Mesendoderm (in vitro differentiated cells): ENCODE data around the gene ZNF564. TPM values are rescaled to one million over a fixed set of nuclear protein-coding genes. Genes with fewer than 3 reads are reported as not detected.

ENCODE experiments used
- DNase-seq: peaks from one replicate; pipeline ENCODE4 v3.0.0; 2013
- H2AK5ac ChIP-seq: 2 replicates; pipeline ENCODE4 v1.6.1; 2013; ENCODE audit warnings: low read length, inconsistent platforms
- H2BK120ac ChIP-seq: 2 replicates; pipeline ENCODE4 v1.6.1; 2013; ENCODE audit warnings: low read depth, mild to moderate bottlenecking, low read length, moderate library complexity, mixed read lengths
- H2BK15ac ChIP-seq: replicated peaks from 2 replicates; pipeline ENCODE4 v1.6.1; 2013; ENCODE audit warnings: low read depth, mild to moderate bottlenecking, moderate library complexity
- H2BK5ac ChIP-seq: 2 replicates; pipeline ENCODE4 v1.6.1; 2013; ENCODE audit warnings: low read length, inconsistent platforms
- H3K18ac ChIP-seq: 2 replicates; pipeline ENCODE4 v1.6.1; 2013; ENCODE audit warnings: mild to moderate bottlenecking, low read length, mixed read lengths
- H3K23ac ChIP-seq: one replicate; pipeline ENCODE4 v1.6.1; 2013; ENCODE audit warnings: low read length
- H3K27ac ChIP-seq: 2 replicates; pipeline ENCODE4 v1.5.1; 2013; ENCODE audit warnings: low read depth, mild to moderate bottlenecking, inconsistent platforms, low read length, moderate library complexity
- H3K27me3 ChIP-seq: 2 replicates; pipeline ENCODE4 v1.6.1; 2013; ENCODE audit warnings: low read length, control low read depth, mild to moderate bottlenecking, inconsistent platforms; ENCODE audit not compliant: insufficient read depth, poor library complexity
- H3K36me3 ChIP-seq: 2 replicates; pipeline ENCODE4 v1.6.1; 2013; ENCODE audit warnings: low read length, inconsistent platforms; ENCODE audit not compliant: control insufficient read depth, insufficient read depth
- H3K4ac ChIP-seq: one replicate; pipeline ENCODE4 v1.6.1; 2013; ENCODE audit warnings: low read depth, mild to moderate bottlenecking, low read length, moderate library complexity
- H3K4me1 ChIP-seq: 2 replicates; pipeline ENCODE4 v1.6.1; 2013; ENCODE audit warnings: low read depth, low read length, inconsistent platforms; ENCODE audit not compliant: control insufficient read depth
- H3K4me2 ChIP-seq: 2 replicates; pipeline ENCODE4 v1.6.1; 2013; ENCODE audit warnings: low read length
- H3K4me3 ChIP-seq: 2 replicates; pipeline ENCODE4 v1.5.1; 2013; ENCODE audit warnings: mild to moderate bottlenecking, low read length
- H3K56ac ChIP-seq: one replicate; pipeline ENCODE4 v1.6.1; 2013; ENCODE audit warnings: low read length
- H3K79me1 ChIP-seq: 2 replicates; pipeline ENCODE4 v1.6.1; 2013; ENCODE audit warnings: low read length, inconsistent platforms
- H3K79me2 ChIP-seq: 2 replicates; pipeline ENCODE4 v1.6.1; 2013; ENCODE audit warnings: mild to moderate bottlenecking, low read length; ENCODE audit not compliant: control insufficient read depth, insufficient read depth
- H3K9ac ChIP-seq: 2 replicates; pipeline ENCODE4 v1.6.1; 2013; ENCODE audit warnings: low read length, inconsistent platforms
- H4K5ac ChIP-seq: one replicate; pipeline ENCODE4 v1.6.1; 2013; ENCODE audit warnings: low read length
- H4K8ac ChIP-seq: one replicate; pipeline ENCODE4 v1.6.1; 2013; ENCODE audit warnings: low read depth, mild to moderate bottlenecking, control low read depth, low read length, moderate library complexity
- WGBS: extraction: QIAGEN DNeasy Blood & Tissue Kit; methylation state at CpG from one replicate; pipeline ENCODE4 v1.1.7; 2013; ENCODE audit warnings: low lambda C conversion rate, missing lambda C conversion rate; ENCODE audit not compliant: insufficient coverage; ENCODE audit errors: extremely low coverage; 5-methylcytosine and 5-hydroxymethylcytosine counted together
- polyA plus RNA-seq, 2 experiments: library from polyadenylated mRNA; stranded (reverse); fragments of 200-250 nt; gene quantifications; one replicate each; pipeline ENCODE4 v1.2.3, GENCODE V29; 2013

ZNF564 gene
- 2.0 TPM for polyA plus RNA-seq (2013, experiment 1 of 2)
- polyA plus RNA-seq (2013, experiment 2 of 2): 1.7 TPM

- Histone ChIP-seq H3K4me1 (no peaks in the 10 kb centered on the region), H3K4me2 (peak within 1 kb of the TSS; percentile 92), H3K23ac (no peak within 1 kb of the TSS), H2BK120ac (no peak within 1 kb of the TSS), H3K27me3 (no peaks in the 10 kb centered on the region), H3K36me3 (no peaks in the 10 kb centered on the region), H3K27ac (peak within 1 kb of the TSS; percentile 98), H4K8ac (no peak within 1 kb of the TSS), H3K9ac (peak within 1 kb of the TSS; percentile 96), H3K56ac (peak within 1 kb of the TSS; percentile 95), H2AK5ac (no peak within 1 kb of the TSS), H3K79me1 (peaks cover 11% of the 10 kb centered on the region), H3K4ac (peak within 1 kb of the TSS; percentile 44), H3K18ac (peak within 1 kb of the TSS; percentile 71), H2BK5ac (peak within 1 kb of the TSS; percentile 73), H3K4me3 (peak within 1 kb of the TSS; percentile 96), H3K79me2 (peaks cover 17% of the 10 kb centered on the region), H4K5ac (no peak within 1 kb of the TSS), H2BK15ac (no peak within 1 kb of the TSS)
- DNase-seq: peak; percentile 100
- no CpG with 5 or more reads among the region's 49 CpGs for WGBS
These were observed at the start of gene ZNF564 for GRCh38 chr19:12551060-12551832. Gene ZNF564 (minus strand): TSS chr19:12551482. CDS start chr19:12551332, 150 bp downstream.

DNA sequence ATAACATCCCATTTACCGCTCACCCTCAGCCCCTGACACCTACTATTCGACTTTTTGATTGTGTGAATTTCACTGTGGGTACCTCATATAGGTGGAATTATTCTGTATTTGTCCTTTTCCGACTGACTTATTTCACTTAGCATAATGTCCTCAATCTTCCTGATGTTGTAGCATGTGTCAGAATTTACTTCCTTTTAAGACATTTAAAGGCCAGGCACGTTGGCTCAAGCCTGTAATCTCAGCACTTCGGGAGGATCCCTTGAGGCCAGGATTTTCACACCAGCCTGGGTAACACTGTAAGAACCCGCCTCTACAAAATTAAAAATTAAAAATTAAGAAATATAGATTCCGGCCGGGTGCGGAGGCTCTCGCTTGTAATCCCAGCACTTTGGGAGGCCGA lies 46.3 kb upstream of the ZNF564 start:
- Histone ChIP-seq H2BK120ac (no peak overlapping the region), H3K79me2 (no peaks in the 10 kb centered on the region), H3K27ac (no peak overlapping the region), H3K79me1 (no peaks in the 10 kb centered on the region), H3K56ac (no peak overlapping the region), H3K27me3 (no peaks in the 10 kb centered on the region), H2BK5ac (no peak overlapping the region), H3K4me2 (no peak overlapping the region), H3K36me3 (no peaks in the 10 kb centered on the region), H2AK5ac (no peak overlapping the region), H3K18ac (no peak overlapping the region), H3K4me3 (no peak overlapping the region), H4K5ac (no peak overlapping the region), H4K8ac (no peak overlapping the region), H2BK15ac (no peak overlapping the region), H3K23ac (no peak overlapping the region), H3K4ac (no peak overlapping the region), H3K9ac (no peak overlapping the region), H3K4me1 (no peaks in the 10 kb centered on the region)
- no CpG with 5 or more reads among the region's 11 CpGs for WGBS
- DNase-seq: no peak

GRCh38 chr19:12596927-12597548 lies 45.8 kb upstream of the ZNF564 start:
- Histone ChIP-seq H3K36me3 (no peaks in the 10 kb centered on the region), H4K5ac (no peak overlapping the region)

DNA sequence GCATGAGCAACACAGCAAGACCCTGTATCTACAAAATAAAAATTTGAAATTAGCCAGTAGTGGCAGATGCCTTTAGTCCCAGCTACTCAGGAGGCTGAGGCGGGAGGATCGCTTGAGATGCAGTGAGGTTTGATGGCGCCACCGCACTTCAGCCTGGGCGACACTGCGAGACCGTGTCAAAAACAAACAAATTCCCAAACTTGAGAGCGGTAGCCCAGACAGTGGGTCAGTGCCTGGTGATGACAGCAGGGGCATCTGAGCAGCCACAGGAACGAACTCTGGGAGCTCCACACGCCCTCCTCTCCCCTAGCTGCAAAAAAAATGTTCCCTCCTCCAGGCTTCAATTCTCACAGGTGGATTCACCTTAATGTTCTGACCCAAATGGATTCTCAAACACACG lies 45.2 kb upstream of the ZNF564 start:
- Histone ChIP-seq H3K4me3 (no peak overlapping the region), H2BK120ac (no peak overlapping the region), H3K56ac (no peak overlapping the region), H3K4ac (no peak overlapping the region), H4K5ac (no peak overlapping the region), H2BK15ac (no peak overlapping the region), H3K27me3 (no peaks in the 10 kb centered on the region), H3K9ac (no peak overlapping the region), H3K4me1 (no peaks in the 10 kb centered on the region), H3K36me3 (no peaks in the 10 kb centered on the region), H3K23ac (no peak overlapping the region), H3K79me2 (no peaks in the 10 kb centered on the region), H3K79me1 (no peaks in the 10 kb centered on the region), H3K27ac (no peak overlapping the region), H2AK5ac (no peak overlapping the region), H3K4me2 (no peak overlapping the region), H2BK5ac (no peak overlapping the region), H3K18ac (no peak overlapping the region), H4K8ac (no peak overlapping the region)
- no CpG with 5 or more reads among the region's 11 CpGs for WGBS
- DNase-seq: no peak

More at GRCh38 chr19:12596927-12597548, 45.8 kb upstream of the ZNF564 start:
- H2BK5ac ChIP-seq: no peak overlapping the region
- H3K79me1 ChIP-seq: no peaks in the 10 kb centered on the region
- no peak overlapping the region for H3K56ac ChIP-seq
- no peak for DNase-seq
- H2BK120ac ChIP-seq: no peak overlapping the region
- no peak overlapping the region for H3K4me3 ChIP-seq
- H2BK15ac ChIP-seq: no peak overlapping the region
- no peaks in the 10 kb centered on the region for H3K79me2 ChIP-seq
- no peak overlapping the region for H3K9ac ChIP-seq
- H3K27ac ChIP-seq: no peak overlapping the region
- no peaks in the 10 kb centered on the region for H3K27me3 ChIP-seq
- H3K23ac ChIP-seq: no peak overlapping the region
- no CpG with 5 or more reads among the region's 38 CpGs for WGBS
- no peak overlapping the region for H3K4ac ChIP-seq
- no peak overlapping the region for H2AK5ac ChIP-seq
- H3K18ac ChIP-seq: no peak overlapping the region
- no peaks in the 10 kb centered on the region for H3K4me1 ChIP-seq
- no peak overlapping the region for H3K4me2 ChIP-seq
- H4K8ac ChIP-seq: no peak overlapping the region

GRCh38 chr19:12581100-12581499 lies 29.8 kb upstream of the ZNF564 start:
- Histone ChIP-seq H4K5ac (no peak overlapping the region), H2BK120ac (no peak overlapping the region), H3K4ac (no peak overlapping the region), H4K8ac (no peak overlapping the region), H3K4me3 (peak overlapping the region; percentile 21), H3K79me1 (no peaks in the 10 kb centered on the region), H3K4me1 (no peaks in the 10 kb centered on the region), H2AK5ac (no peak overlapping the region), H3K36me3 (peaks cover 5% of the 10 kb centered on the region), H3K9ac (no peak overlapping the region), H3K23ac (no peak overlapping the region), H3K4me2 (no peak overlapping the region), H3K27ac (no peak overlapping the region), H3K56ac (no peak overlapping the region), H3K79me2 (no peaks in the 10 kb centered on the region), H3K18ac (no peak overlapping the region), H2BK5ac (no peak overlapping the region), H3K27me3 (no peaks in the 10 kb centered on the region), H2BK15ac (no peak overlapping the region)
- peak; percentile 26 for DNase-seq
- no CpG with 5 or more reads among the region's 9 CpGs for WGBS
